Purkinje cell (primary cell): ENCODE results near the gene DUSP28. TPM values are rescaled to one million over a fixed set of nuclear protein-coding genes. Genes with fewer than 3 reads are reported as not detected.

Experiments used
- polyA plus RNA-seq: library from polyadenylated mRNA; unstranded; fragments of >200 nt; fragmentation: Nextera tagmentation; gene quantifications from 2 replicates; pipeline ENCODE4 v1.2.1, GENCODE V29; 2014

The DUSP28 gene
- polyA plus RNA-seq = 15.1 and 23.7 TPM in 2 replicates

DNA sequence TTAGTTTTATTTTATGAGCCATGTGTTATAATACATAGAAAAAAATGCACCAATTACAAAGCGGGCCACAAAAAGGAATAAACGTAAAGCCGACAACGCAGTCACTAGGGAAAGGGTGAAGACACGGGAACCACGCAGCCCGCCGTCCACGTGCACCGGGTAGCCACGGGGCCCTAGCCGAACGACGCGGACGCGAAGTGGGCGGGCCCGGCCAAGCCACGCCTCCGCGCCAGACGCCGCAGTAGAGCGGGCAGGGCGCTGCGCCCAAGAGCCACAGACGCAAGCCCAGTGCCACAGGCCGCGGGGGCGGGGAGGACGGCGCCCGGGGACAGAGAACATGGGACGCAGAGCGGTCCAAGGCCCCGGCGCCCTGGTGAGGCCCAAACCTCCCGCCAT is at the start of gene DUSP28:
TSS of gene DUSP28 (plus strand) at position 274 of the 396 bp plus-strand sequence. CDS start 328 bp downstream, outside the sequence.

GRCh38 chr2:240557808-240558207 is 2.3 kb upstream of the DUSP28 start, which contains the start of gene ANKMY1:
ANKMY1 (minus strand) TSS chr2:240557988; CDS start chr2:240557335, 653 bp downstream.

DNA sequence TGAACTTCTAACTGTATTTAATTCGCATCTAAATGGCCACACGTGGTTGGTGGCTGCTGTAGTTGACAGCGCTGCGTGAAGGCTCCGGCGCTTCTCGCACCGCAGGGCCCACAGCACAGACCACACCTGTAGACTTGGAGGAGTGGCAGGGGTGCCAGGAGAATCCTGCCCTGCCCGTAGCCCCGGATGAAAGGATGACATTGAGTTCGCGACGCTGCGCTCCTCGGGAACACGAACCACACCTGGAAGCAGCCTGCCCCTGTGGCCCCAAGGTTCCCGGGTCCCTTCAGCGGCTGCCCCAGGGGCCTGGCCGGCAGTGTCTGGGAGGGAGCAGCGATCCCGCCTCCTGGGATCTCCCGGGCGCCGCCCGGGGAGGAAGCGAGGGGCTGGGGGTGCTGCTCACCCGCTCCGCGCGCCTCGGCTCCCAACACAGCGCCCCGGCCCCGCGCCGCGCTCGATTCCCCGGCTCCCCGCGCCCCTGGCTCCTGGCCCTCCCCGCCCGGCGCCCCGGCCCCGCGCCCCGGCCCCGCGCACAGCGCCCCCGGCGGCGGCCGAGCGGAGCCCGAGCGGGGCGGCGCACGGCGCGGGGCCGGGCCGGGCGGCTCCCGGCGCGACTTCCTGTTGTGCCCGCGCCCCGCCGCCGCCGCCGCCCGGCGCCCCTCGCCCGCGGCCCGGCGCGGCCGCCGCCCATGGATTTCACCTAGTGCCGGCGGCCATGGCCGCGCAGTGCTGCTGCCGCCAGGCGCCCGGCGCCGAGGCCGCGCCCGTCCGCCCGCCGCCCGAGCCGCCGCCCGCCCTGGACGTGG is 7.9 kb downstream of the DUSP28 start, which contains the start of gene RNPEPL1:
TSS of gene RNPEPL1 (plus strand) at position 613 of the 806 bp plus-strand sequence. CDS start at position 716, 103 bp downstream.

DNA sequence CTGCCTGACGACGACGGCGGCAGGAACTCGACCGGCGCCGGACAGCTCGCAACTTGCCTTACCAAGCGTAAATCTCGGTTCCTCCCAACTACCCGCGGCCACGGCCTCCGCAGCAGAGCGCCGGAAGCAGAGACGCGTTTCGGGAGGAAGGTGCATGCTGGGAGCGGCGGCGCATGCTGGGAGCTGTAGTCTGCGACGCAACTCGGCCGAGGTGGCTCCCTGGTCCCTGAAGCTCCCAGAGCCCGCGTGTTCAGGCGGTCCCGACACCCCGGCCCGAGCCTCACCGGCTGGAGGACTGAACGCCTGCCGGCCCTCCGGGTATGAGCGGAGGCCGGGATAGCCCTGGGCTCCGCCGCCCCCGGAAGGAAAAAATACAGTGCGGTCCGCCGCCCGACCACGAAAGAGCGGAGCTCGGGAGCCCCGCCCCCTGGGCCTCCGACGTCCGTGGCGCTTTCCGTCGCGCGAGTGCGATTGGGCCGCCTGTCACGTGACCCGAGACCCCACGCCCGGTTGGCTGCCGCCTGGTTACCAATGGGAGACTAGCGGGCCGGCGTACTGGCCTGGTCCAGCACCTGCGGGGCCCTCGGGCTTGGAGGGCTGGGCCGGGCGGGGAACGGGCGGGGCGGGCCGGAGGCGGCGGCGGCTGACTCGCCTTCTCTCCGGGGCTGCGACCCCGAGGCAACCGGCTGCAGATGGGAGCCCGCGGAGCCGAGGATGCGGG is 26.2 kb downstream of the DUSP28 start, which contains the start of gene CAPN10:
TSS of gene CAPN10 (plus strand) at position 537 of the 721 bp plus-strand sequence. CDS start at position 715, 178 bp downstream.

Other genes starting within 250 kb of the DUSP28 start
- 0.13 and 1.8 TPM in 2 replicates for gene GPC1, start 124.7 kb upstream of the DUSP28 start, polyA plus RNA-seq
- gene ANKMY1, start 2.4 kb upstream of the DUSP28 start, polyA plus RNA-seq = 0.95 and 1.5 TPM in 2 replicates
- gene RNPEPL1, start 8.1 kb downstream of the DUSP28 start, polyA plus RNA-seq = 0.19 and 0.25 TPM in 2 replicates
- gene CAPN10, start 26.4 kb downstream of the DUSP28 start, polyA plus RNA-seq = 0.90 and 1.5 TPM in 2 replicates
- gene GPR35, start 65.1 kb downstream of the DUSP28 start, polyA plus RNA-seq = not detected in 2 replicates
- not detected in 2 replicates for gene AQP12B, start 122.5 kb downstream of the DUSP28 start, polyA plus RNA-seq
- gene AQP12A, start 131.5 kb downstream of the DUSP28 start, polyA plus RNA-seq = not detected in 2 replicates